Caco-2 (cell line): ENCODE data around the gene HAND2. TPM values are rescaled to one million over a fixed set of nuclear protein-coding genes. Genes with fewer than 3 reads are reported as not detected.

Experiments used
- BruUV-seq: library from RNA; stranded (reverse); fragments of 400-500 nt; replicated peaks from 2 replicates; lab custom pipeline; 2021; lab: Mats Ljungman, UMichigan
- CTCF ChIA-PET: fragments of 300-600 bp; sonication (Branson Sonifier 250); formaldehyde crosslinking; loops from one replicate; lab custom pipeline; 2022; ENCODE audit warnings: antibody characterized with exemption; lab: Charles Lee
- POLR2A ChIA-PET: fragments of 300-600 bp; sonication (Branson Sonifier 250); formaldehyde crosslinking; loops from one replicate; lab custom pipeline; 2022; ENCODE audit warnings: antibody characterized with exemption; lab: Charles Lee
- DNase-seq, 2 experiments: peaks; one replicate each; pipeline versions ENCODE4 v3.0.0 to v3.0.0-alpha.2; 2020 to 2022
- H3K27me3 ChIP-seq: replicated peaks from 2 replicates; pipeline ENCODE4 v1.6.0; 2011; ENCODE audit warnings: low read length; ENCODE audit not compliant: control insufficient read depth, insufficient read depth
- H3K36me3 ChIP-seq: 2 replicates; pipeline ENCODE4 v1.5.1; 2011; ENCODE audit warnings: low read length; ENCODE audit not compliant: control insufficient read depth, insufficient read depth
- H3K4me1 ChIP-seq: fragments of 250-450 bp; sonication (Bioruptor Pico); 2 replicates; pipeline ENCODE4 v1.5.1; 2020; ENCODE audit warnings: mild to moderate bottlenecking
- H3K4me3 ChIP-seq: 2 replicates; pipeline ENCODE4 v1.5.1; 2011; ENCODE audit warnings: low read depth, mild to moderate bottlenecking, control low read depth, low read length
- H3K9me3 ChIP-seq: fragments of 250-450 bp; sonication (Bioruptor Pico); 2 replicates; pipeline ENCODE4 v1.5.1; 2020; ENCODE audit warnings: mild to moderate bottlenecking, moderate library complexity
- H3K27ac Mint-ChIP-seq: one replicate; pipeline ENCODE4 v1.8.0; 2022; ENCODE audit warnings: mixed read lengths; ENCODE audit not compliant: unreplicated experiment
- H3K27me3 Mint-ChIP-seq: one replicate; pipeline ENCODE4 v1.8.0; 2022; ENCODE audit warnings: mixed read lengths; ENCODE audit not compliant: insufficient read depth, unreplicated experiment
- H3K36me3 Mint-ChIP-seq: one replicate; pipeline ENCODE4 v1.8.0; 2022; ENCODE audit warnings: mild to moderate bottlenecking, mixed read lengths; ENCODE audit not compliant: insufficient read depth, unreplicated experiment
- H3K4me1 Mint-ChIP-seq: one replicate; pipeline ENCODE4 v1.8.0; 2022; ENCODE audit warnings: low read depth, mixed read lengths; ENCODE audit not compliant: unreplicated experiment
- H3K4me3 Mint-ChIP-seq: one replicate; pipeline ENCODE4 v1.8.0; 2022; ENCODE audit warnings: mild to moderate bottlenecking, moderate library complexity, mixed read lengths; ENCODE audit not compliant: unreplicated experiment
- H3K9me3 Mint-ChIP-seq: one replicate; pipeline ENCODE4 v1.8.0; 2022; ENCODE audit warnings: mixed read lengths; ENCODE audit not compliant: unreplicated experiment
- intact Hi-C: fragments of 100-400 bp; cut with micrococcal nuclease; formaldehyde crosslinking; loops from one replicate; pipeline ENCODE4 v1.10.0; 2022; ENCODE audit not compliant: unreplicated experiment
- total RNA-seq: library from RNA; stranded (reverse); gene quantifications from 2 replicates; pipeline ENCODE4 v1.2.3, GENCODE V29; 2022
- TF ChIP-seq, protein P1 (sequence below), 2 experiments: fragments of 200-600 bp in 1 of 2; IDR thresholded peaks; 1 replicate in 1 of 2; 2 replicates in 1 of 2; pipeline versions ENCODE4 v1.5.1 to v1.8.0; 2011 to 2022; ENCODE audit warnings: antibody characterized with exemption in 1 of 2, control low read depth in 1 of 2, inconsistent platforms in 1 of 2, low read depth in 1 of 2, low read length in 1 of 2, mild to moderate bottlenecking in 1 of 2, moderate library complexity in 1 of 2; ENCODE audit not compliant: insufficient read depth in 1 of 2, severe bottlenecking in 1 of 2, unreplicated experiment in 1 of 2

The HAND2 gene
- total RNA-seq, 1 experiment from 2014 or later = not detected

DNA sequence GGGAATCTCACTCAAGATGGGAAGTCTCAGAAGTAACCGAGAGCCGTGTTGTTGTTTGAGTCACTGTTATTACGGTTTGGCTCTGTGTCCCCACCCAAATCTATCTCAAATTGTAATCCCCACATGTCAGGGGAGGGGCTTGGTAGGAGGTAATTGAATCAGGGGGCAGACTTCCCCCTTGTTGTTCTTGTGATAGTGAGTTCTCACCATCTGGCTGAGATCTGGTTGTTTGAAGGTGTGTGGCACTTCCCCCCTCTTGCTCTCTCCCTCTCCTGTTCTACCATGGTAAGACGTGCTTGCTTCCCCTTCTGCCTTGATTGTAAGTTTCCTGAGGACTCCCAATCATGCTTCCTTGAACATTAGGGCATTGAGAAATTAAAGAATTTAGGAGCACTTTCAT, 37.0 kb downstream of the HAND2 start:
- no peaks in the 10 kb centered on the region for H3K27me3 Mint-ChIP-seq
- no peak overlapping the region for H3K4me3 ChIP-seq

GRCh38 chr4:173492315-173492714, 37.7 kb downstream of the HAND2 start:
- no peaks in the 10 kb centered on the region for H3K9me3 Mint-ChIP-seq
- no peaks in the 10 kb centered on the region; the same call in 1 of the 2 replicates for H3K27me3 ChIP-seq
- DNase-seq = no peak
- H3K36me3 Mint-ChIP-seq = no peaks in the 10 kb centered on the region
- no peaks in the 10 kb centered on the region for H3K36me3 ChIP-seq
- H3K4me3 ChIP-seq = no peak overlapping the region
- no peaks in the 10 kb centered on the region for H3K9me3 ChIP-seq
- BruUV-seq = no TSS peak
- CTCF ChIA-PET = interaction anchor here (0.5 kb wide), 1 partner anchor 75 kb away, joined by 3 read pairs; no protein-coding TSS in a partner anchor
- peaks cover 8% of the 10 kb centered on the region for H3K4me1 Mint-ChIP-seq
- H3K4me1 ChIP-seq = peaks cover 20% of the 10 kb centered on the region; the same call in 1 of the 2 replicates
- TF ChIP-seq, protein P1, sequence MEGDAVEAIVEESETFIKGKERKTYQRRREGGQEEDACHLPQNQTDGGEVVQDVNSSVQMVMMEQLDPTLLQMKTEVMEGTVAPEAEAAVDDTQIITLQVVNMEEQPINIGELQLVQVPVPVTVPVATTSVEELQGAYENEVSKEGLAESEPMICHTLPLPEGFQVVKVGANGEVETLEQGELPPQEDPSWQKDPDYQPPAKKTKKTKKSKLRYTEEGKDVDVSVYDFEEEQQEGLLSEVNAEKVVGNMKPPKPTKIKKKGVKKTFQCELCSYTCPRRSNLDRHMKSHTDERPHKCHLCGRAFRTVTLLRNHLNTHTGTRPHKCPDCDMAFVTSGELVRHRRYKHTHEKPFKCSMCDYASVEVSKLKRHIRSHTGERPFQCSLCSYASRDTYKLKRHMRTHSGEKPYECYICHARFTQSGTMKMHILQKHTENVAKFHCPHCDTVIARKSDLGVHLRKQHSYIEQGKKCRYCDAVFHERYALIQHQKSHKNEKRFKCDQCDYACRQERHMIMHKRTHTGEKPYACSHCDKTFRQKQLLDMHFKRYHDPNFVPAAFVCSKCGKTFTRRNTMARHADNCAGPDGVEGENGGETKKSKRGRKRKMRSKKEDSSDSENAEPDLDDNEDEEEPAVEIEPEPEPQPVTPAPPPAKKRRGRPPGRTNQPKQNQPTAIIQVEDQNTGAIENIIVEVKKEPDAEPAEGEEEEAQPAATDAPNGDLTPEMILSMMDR (IDR thresholded peaks at IDR 0.05; ENCODE audit: insufficient read depth in 1 of 2, low read depth in 1 of 2, low read length in 1 of 2, severe bottlenecking in 1 of 2, unreplicated experiment in 1 of 2) = no peak
- no peak overlapping the region for H3K4me3 Mint-ChIP-seq
- H3K27ac Mint-ChIP-seq = no peak overlapping the region
- POLR2A ChIA-PET = no interaction called here
- no peaks in the 10 kb centered on the region for H3K27me3 Mint-ChIP-seq
- intact Hi-C loops = loop anchor here (10.0 kb wide), 2 partner anchors 178 to 478 kb away; no protein-coding TSS in a partner anchor

More for the DNA sequence above, 37.0 kb downstream of the HAND2 start:
- ChIA-PET CTCF (no interaction called here), POLR2A (no interaction called here)
- Mint-ChIP-seq H3K9me3 (no peaks in the 10 kb centered on the region), H3K4me3 (no peak overlapping the region), H3K27ac (no peak overlapping the region), H3K4me1 (peaks cover 8% of the 10 kb centered on the region), H3K36me3 (no peaks in the 10 kb centered on the region)
- no TSS peak for BruUV-seq
- Histone ChIP-seq H3K36me3 (no peaks in the 10 kb centered on the region), H3K4me1 (peaks cover 20% of the 10 kb centered on the region; the same call in 1 of the 2 replicates), H3K27me3 (no peaks in the 10 kb centered on the region; the same call in 1 of the 2 replicates), H3K9me3 (no peaks in the 10 kb centered on the region)
- intact Hi-C loops = loop anchor here (10.0 kb wide), 2 partner anchors 178 to 478 kb away; no protein-coding TSS in a partner anchor
- TF ChIP-seq, protein P1 (IDR thresholded peaks at IDR 0.05; ENCODE audit: insufficient read depth in 1 of 2, low read depth in 1 of 2, low read length in 1 of 2, severe bottlenecking in 1 of 2, unreplicated experiment in 1 of 2) = no peak
- DNase-seq = no peak

GRCh38 chr4:173490817-173491528, 39.1 kb downstream of the HAND2 start:
- Histone ChIP-seq H3K27me3 (no peaks in the 10 kb centered on the region; the same call in 1 of the 2 replicates), H3K4me1 (peaks cover 20% of the 10 kb centered on the region; the same call in 1 of the 2 replicates), H3K9me3 (no peaks in the 10 kb centered on the region), H3K4me3 (no peak overlapping the region), H3K36me3 (no peaks in the 10 kb centered on the region)
- POLR2A ChIA-PET = no interaction called here
- intact Hi-C loops = loop anchor here (10.0 kb wide), 2 partner anchors 176 to 476 kb away; no protein-coding TSS in a partner anchor
- Mint-ChIP-seq H3K4me3 (no peak overlapping the region), H3K27me3 (no peaks in the 10 kb centered on the region), H3K36me3 (no peaks in the 10 kb centered on the region), H3K9me3 (no peaks in the 10 kb centered on the region), H3K4me1 (peaks cover 8% of the 10 kb centered on the region), H3K27ac (no peak overlapping the region)
- CTCF ChIA-PET = interaction anchor here (1.5 kb wide), 1 partner anchor 70 kb away, joined by 3 read pairs; no protein-coding TSS in a partner anchor
- no TSS peak for BruUV-seq
- DNase-seq = no peak
- TF ChIP-seq, protein P1 (IDR thresholded peaks at IDR 0.05; ENCODE audit: insufficient read depth in 1 of 2, low read depth in 1 of 2, low read length in 1 of 2, severe bottlenecking in 1 of 2, unreplicated experiment in 1 of 2) = no peak
